K562 (cell line): ENCODE data around the gene P2RX1. TPM values are rescaled to one million over a fixed set of nuclear protein-coding genes. Genes with fewer than 3 reads are reported as not detected.

ENCODE experiments used
- ATF7 ChIP-seq: fragments of 450-650 bp; IDR thresholded peaks from 2 replicates; pipeline ENCODE4 v1.7.1; 2014; ENCODE audit warnings: mild to moderate bottlenecking, moderate library complexity
- HNRNPH1 ChIP-seq: fragments of 200-400 bp; formaldehyde crosslinking; optimal IDR thresholded peaks from 2 replicates; pipeline ENCODE3; 2017; ENCODE audit warnings: low read depth, mild to moderate bottlenecking, low read length, moderate library complexity
- HNRNPK ChIP-seq: fragments of 200-400 bp; formaldehyde crosslinking; IDR thresholded peaks from one replicate; pipeline ENCODE4 v1.6.1; 2018; ENCODE audit warnings: mild to moderate bottlenecking, low read depth, low read length; ENCODE audit not compliant: poor library complexity, severe bottlenecking
- KAT2B ChIP-seq: IDR thresholded peaks from one replicate; pipeline ENCODE4 v1.6.1; 2012; ENCODE audit warnings: low read depth, mild to moderate bottlenecking, control low read depth, inconsistent platforms, low read length, moderate library complexity
- KAT8 ChIP-seq: fragments of 450-650 bp; IDR thresholded peaks from 2 replicates; pipeline ENCODE4 v1.6.1; 2016; ENCODE audit warnings: low read depth, mild to moderate bottlenecking
- MEF2D ChIP-seq: conservative IDR thresholded peaks from 2 replicates; pipeline ENCODE4 v1.6.1; 2016; ENCODE audit warnings: low read depth, missing genetic modification characterization, missing compliant biosample characterization
- NFE2 ChIP-seq: IDR thresholded peaks from 2 replicates; pipeline ENCODE4 v1.6.1; 2014; ENCODE audit warnings: antibody characterized with exemption, low read depth
- PKNOX1 ChIP-seq: fragments of 450-650 bp; IDR thresholded peaks from 2 replicates; pipeline ENCODE4 v1.6.1; 2016
- POLR2B ChIP-seq: fragments of 450-650 bp; IDR thresholded peaks from 2 replicates; pipeline ENCODE4 v1.6.1; 2018; ENCODE audit warnings: low read depth; ENCODE audit not compliant: partially characterized antibody
- POLR3G ChIP-seq: IDR thresholded peaks from 2 replicates; pipeline ENCODE4 v1.6.1; 2011; ENCODE audit not compliant: insufficient read length, insufficient replicate concordance; ENCODE audit errors: extremely low read depth
- RBM15 ChIP-seq: fragments of 200-400 bp; formaldehyde crosslinking; IDR thresholded peaks from 2 replicates; pipeline ENCODE4 v1.6.1; 2018; ENCODE audit warnings: mild to moderate bottlenecking, low read length, moderate library complexity; ENCODE audit not compliant: insufficient read depth
- SNIP1 ChIP-seq: fragments of 450-650 bp; IDR thresholded peaks from 2 replicates; pipeline ENCODE4 v1.7.1; 2017; ENCODE audit warnings: low read depth, mild to moderate bottlenecking
- SP2 ChIP-seq: IDR thresholded peaks from 2 replicates; pipeline ENCODE4 v1.6.1; 2011; ENCODE audit warnings: mild to moderate bottlenecking, low read depth, low read length, moderate library complexity; ENCODE audit not compliant: poor library complexity, severe bottlenecking; ENCODE audit errors: extremely low read depth
- TCF15 ChIP-seq: fragments of 250-450 bp; sonication (Bioruptor Pico); IDR thresholded peaks from 2 replicates; pipeline ENCODE4 v1.8.0; 2022; ENCODE audit warnings: moderate library complexity, mild to moderate bottlenecking, inconsistent platforms
- ZBTB26 ChIP-seq: fragments of 450-650 bp; formaldehyde crosslinking; IDR thresholded peaks from 2 replicates; pipeline ENCODE4 v1.4.0; 2022; ENCODE audit warnings: missing genetic modification characterization
- ZBTB7A ChIP-seq: IDR thresholded peaks from 2 replicates; pipeline ENCODE4 v1.6.1; 2011; ENCODE audit warnings: low read depth, mild to moderate bottlenecking, low read length, moderate library complexity, borderline replicate concordance; ENCODE audit not compliant: control insufficient read depth
- ZNF124 ChIP-seq: sonication (generic); formaldehyde crosslinking; IDR thresholded peaks from 2 replicates; pipeline ENCODE4 v1.8.1; 2022; ENCODE audit warnings: missing genetic modification reagents
- ZNF165 ChIP-seq: fragments of 250-450 bp; sonication (Bioruptor Pico); IDR thresholded peaks from 2 replicates; pipeline ENCODE4 v1.4.0; 2020; ENCODE audit warnings: borderline replicate concordance
- ZNF3 ChIP-seq: fragments of 250-450 bp; sonication (Bioruptor Pico); IDR thresholded peaks from 2 replicates; pipeline ENCODE4 v1.5.0; 2021; ENCODE audit warnings: mild to moderate bottlenecking, moderate library complexity
- ZNF584 ChIP-seq: fragments of 200-800 bp; sonication (Bioruptor generic); IDR thresholded peaks from 2 replicates; pipeline ENCODE4 v1.6.1; 2016; ENCODE audit warnings: low read depth, mild to moderate bottlenecking, missing genetic modification characterization, missing compliant biosample characterization
- ZNF785 ChIP-seq: fragments of 250-450 bp; sonication (Bioruptor Pico); IDR thresholded peaks from 2 replicates; pipeline ENCODE4 v1.4.0; 2020; ENCODE audit warnings: mild to moderate bottlenecking
- polyA plus RNA-seq, 8 experiments: library from polyadenylated mRNA; depleted of rRNA in 4 of 8; stranded (reverse) in 5 of 8; unstranded in 3 of 8; fragments of >200 nt; fragmentation: Nextera tagmentation in 2 of 8; fragmentation: Illumina TruSeq in 1 of 8; extraction: Ambion mirVana in 2 of 8; extraction: Trizol in 1 of 8; gene quantifications; 2 replicates each; pipeline versions ENCODE4 v1.2.1 to v1.2.3, GENCODE V29; 2011 to 2014; ENCODE audit warnings: inconsistent platforms in 1 of 8, missing spikeins in 1 of 8
- total RNA-seq, 7 experiments: library from RNA; depleted of rRNA in 6 of 7; stranded (reverse); fragments of >200 nt in 6 of 7; fragmentation: Illumina TruSeq in 2 of 7; extraction: Trizol in 2 of 7; gene quantifications; 2 replicates each; pipeline versions ENCODE4 v1.2.1 to v1.2.3, GENCODE V29; 2011 to 2021; ENCODE audit warnings: low replicate concordance in 1 of 7
- TF ChIP-seq, protein P1 (sequence below): fragments of 250-450 bp; sonication (Bioruptor Pico); IDR thresholded peaks from 2 replicates; pipeline ENCODE4 v1.4.0; 2020; ENCODE audit warnings: mild to moderate bottlenecking, moderate library complexity
- TF ChIP-seq, protein P2 (sequence below): fragments of 450-650 bp; IDR thresholded peaks from 2 replicates; pipeline ENCODE4 v1.6.1; 2016; ENCODE audit warnings: antibody characterized with exemption

Gene P2RX1
- total and polyA plus RNA-seq, 9 of the 15 experiments (the other 6 are each of a cell fraction or from before 2014, with no cell fraction given), result 0.27 to 20.3 (median 10.3) TPM

GRCh38 chr17:3965118-3965800 lies 49.0 kb upstream of the P2RX1 start (continued):
- TF ChIP-seq ZBTB7A (peak; percentile 77; the same call in 1 of the 2 replicates), ATF7 (peak; percentile 32; the same call in 1 of the 2 replicates), KAT2B (no peak), POLR3G (no peak), HNRNPK (no peak), ZBTB26 (CRISPR knock-in tag) (no peak), HNRNPH1 (no peak), ZNF124 (CRISPR knock-in tag) (no peak), NFE2 (no peak), POLR2B (peak; percentile 66), ZNF165 (CRISPR knock-in tag) (no peak), RBM15 (no peak), ZNF3 (CRISPR knock-in tag) (no peak), TCF15 (CRISPR knock-in tag) (no peak), MEF2D (tag) (no peak), KAT8 (no peak), SNIP1 (no peak), ZNF584 (CRISPR knock-in tag) (no peak), SP2 (no peak), ZNF785 (CRISPR knock-in tag) (no peak), PKNOX1 (no peak)
- TF ChIP-seq, protein P1, sequence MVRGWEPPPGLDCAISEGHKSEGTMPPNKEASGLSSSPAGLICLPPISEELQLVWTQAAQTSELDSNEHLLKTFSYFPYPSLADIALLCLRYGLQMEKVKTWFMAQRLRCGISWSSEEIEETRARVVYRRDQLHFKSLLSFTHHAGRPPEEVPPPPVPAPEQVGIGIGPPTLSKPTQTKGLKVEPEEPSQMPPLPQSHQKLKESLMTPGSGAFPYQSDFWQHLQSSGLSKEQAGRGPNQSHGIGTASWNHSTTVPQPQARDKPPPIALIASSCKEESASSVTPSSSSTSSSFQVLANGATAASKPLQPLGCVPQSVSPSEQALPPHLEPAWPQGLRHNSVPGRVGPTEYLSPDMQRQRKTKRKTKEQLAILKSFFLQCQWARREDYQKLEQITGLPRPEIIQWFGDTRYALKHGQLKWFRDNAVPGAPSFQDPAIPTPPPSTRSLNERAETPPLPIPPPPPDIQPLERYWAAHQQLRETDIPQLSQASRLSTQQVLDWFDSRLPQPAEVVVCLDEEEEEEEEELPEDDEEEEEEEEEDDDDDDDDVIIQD (CRISPR knock-in tag), result no peak
- TF ChIP-seq, protein P2, sequence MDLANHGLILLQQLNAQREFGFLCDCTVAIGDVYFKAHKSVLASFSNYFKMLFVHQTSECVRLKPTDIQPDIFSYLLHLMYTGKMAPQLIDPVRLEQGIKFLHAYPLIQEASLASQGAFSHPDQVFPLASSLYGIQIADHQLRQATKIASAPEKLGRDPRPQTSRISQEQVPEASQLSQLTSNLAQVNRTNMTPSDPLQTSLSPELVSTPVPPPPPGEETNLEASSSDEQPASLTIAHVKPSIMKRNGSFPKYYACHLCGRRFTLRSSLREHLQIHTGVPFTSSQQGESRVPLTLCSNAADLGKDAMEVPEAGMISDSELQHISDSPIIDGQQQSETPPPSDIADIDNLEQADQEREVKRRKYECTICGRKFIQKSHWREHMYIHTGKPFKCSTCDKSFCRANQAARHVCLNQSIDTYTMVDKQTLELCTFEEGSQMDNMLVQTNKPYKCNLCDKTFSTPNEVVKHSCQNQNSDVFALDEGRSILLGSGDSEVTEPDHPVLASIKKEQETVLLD, result no peak
